HG03432 (cell line): Measurements from ENCODE around the gene SERPIND1.
"Not testable (repeated sequence)": the region's sequence is repeated elsewhere in the genome, so short reads cannot be mapped to it uniquely, and the experiment has no call there.

ENCODE experiments used
- ATAC-seq: cut with Tn5 transposase; IDR thresholded peaks from one replicate; pipeline ENCODE4 v1.9.1; 2021; ENCODE audit warnings: mild to moderate bottlenecking, moderate library complexity; ENCODE audit not compliant: unreplicated experiment

SERPIND1 gene

GRCh38 chr22:20746431-20747189, 27.3 kb upstream of the SERPIND1 start:
- ATAC-seq, result no peak

- ATAC-seq, result no peak
Observed at GRCh38 chr22:20747223-20747622, 26.7 kb upstream of the SERPIND1 start.

- no peak for ATAC-seq
Observed at GRCh38 chr22:20748082-20748481, 25.8 kb upstream of the SERPIND1 start.

- ATAC-seq, result peak; percentile 79
Observed at GRCh38 chr22:20748731-20749428, 25.0 kb upstream of the SERPIND1 start.

GRCh38 chr22:20749453-20749852, 24.5 kb upstream of the SERPIND1 start:
- no peak for ATAC-seq

- ATAC-seq, result peak; percentile 51
Observed at GRCh38 chr22:20750461-20751184, 23.3 kb upstream of the SERPIND1 start.

- ATAC-seq, result no peak
Observed at GRCh38 chr22:20751185-20751851, 22.6 kb upstream of the SERPIND1 start.

- no peak for ATAC-seq
Observed at GRCh38 chr22:20752104-20752741, 21.7 kb upstream of the SERPIND1 start.

GRCh38 chr22:20752873-20753272, 21.0 kb upstream of the SERPIND1 start:
- ATAC-seq, result no peak

GRCh38 chr22:20756846-20757245, 17.1 kb upstream of the SERPIND1 start:
- ATAC-seq, result no peak

- ATAC-seq, result no peak
Observed at GRCh38 chr22:20758688-20759087, 15.2 kb upstream of the SERPIND1 start.

GRCh38 chr22:20760084-20760483, 13.8 kb upstream of the SERPIND1 start:
- ATAC-seq, result no peak

- ATAC-seq, result no peak
Observed at GRCh38 chr22:20761536-20761935, 12.4 kb upstream of the SERPIND1 start.

- ATAC-seq, result no peak
Observed at GRCh38 chr22:20762233-20762796, 11.6 kb upstream of the SERPIND1 start.

GRCh38 chr22:20763630-20764470, 10.1 kb upstream of the SERPIND1 start:
- ATAC-seq, result no peak

GRCh38 chr22:20764471-20764720, 9.5 kb upstream of the SERPIND1 start:
- ATAC-seq, result no peak

GRCh38 chr22:20764729-20765128, 9.2 kb upstream of the SERPIND1 start:
- no peak for ATAC-seq

GRCh38 chr22:20765938-20766337, 8.0 kb upstream of the SERPIND1 start:
- no peak for ATAC-seq

- no peak for ATAC-seq
Observed at GRCh38 chr22:20766530-20766929, 7.4 kb upstream of the SERPIND1 start.

GRCh38 chr22:20769496-20769826, 4.5 kb upstream of the SERPIND1 start:
- not testable (repeated sequence) for ATAC-seq
